GM18520 (cell line): ENCODE data around the gene SLC26A3.

Source experiments
- ATAC-seq: cut with Tn5 transposase; IDR thresholded peaks from one replicate; pipeline ENCODE4 v1.9.1; 2021; ENCODE audit not compliant: unreplicated experiment

Gene SLC26A3

GRCh38 chr7:107751113-107751512, 51.9 kb downstream of the SLC26A3 start:
- ATAC-seq: no peak

- no peak for ATAC-seq
Observed at GRCh38 chr7:107746006-107746405, 57.0 kb downstream of the SLC26A3 start.

GRCh38 chr7:107744345-107744750, 58.7 kb downstream of the SLC26A3 start:
- peak; percentile 19 for ATAC-seq

- peak; percentile 80 for ATAC-seq
Observed at GRCh38 chr7:107743567-107744344, 59.3 kb downstream of the SLC26A3 start, which contains the start of gene CBLL1. Gene CBLL1, plus strand, starts transcription at chr7:107744142. Its CDS starts 22 bp downstream, at chr7:107744164.

GRCh38 chr7:107742678-107743566, 60.1 kb downstream of the SLC26A3 start:
- peak; percentile 11 for ATAC-seq

GRCh38 chr7:107728276-107728675, 74.7 kb downstream of the SLC26A3 start:
- no peak for ATAC-seq

- no peak for ATAC-seq
Observed at GRCh38 chr7:107726356-107727130, 76.5 kb downstream of the SLC26A3 start.

- no peak for ATAC-seq
Observed at GRCh38 chr7:107725138-107725740, 77.8 kb downstream of the SLC26A3 start.

GRCh38 chr7:107723255-107723654, 79.8 kb downstream of the SLC26A3 start:
- no peak for ATAC-seq

- no peak for ATAC-seq
Observed at GRCh38 chr7:107721286-107721685, 81.7 kb downstream of the SLC26A3 start.

GRCh38 chr7:107718456-107719193, 84.4 kb downstream of the SLC26A3 start:
- no peak for ATAC-seq

GRCh38 chr7:107715531-107715930, 87.5 kb downstream of the SLC26A3 start:
- ATAC-seq: no peak
